PC-3 (cell line): ENCODE data around the gene SPATS2.

Experiments
- CTCF ChIP-seq: fragments of 300-600 bp; sonication (generic); conservative IDR thresholded peaks from 2 replicates; pipeline ENCODE4 v1.5.1; 2017; ENCODE audit warnings: antibody characterized with exemption, low read depth, mild to moderate bottlenecking, low read length
- EZH2 ChIP-seq: fragments of 300-600 bp; sonication (generic); IDR thresholded peaks from one replicate; pipeline ENCODE4 v1.6.1; 2017; ENCODE audit warnings: antibody characterized with exemption, mild to moderate bottlenecking, low read length; ENCODE audit not compliant: unreplicated experiment
- EZH2phosphoT487 ChIP-seq: fragments of 300-600 bp; sonication (generic); IDR thresholded peaks from 2 replicates; pipeline ENCODE4 v1.6.1; 2018; ENCODE audit warnings: mild to moderate bottlenecking, antibody characterized with exemption, low read length, borderline replicate concordance

- TF ChIP-seq CTCF (no peak), EZH2 (no peak), EZH2phosphoT487 (no peak)
Measured at GRCh38 chr12:49519574-49519936, 152.3 kb downstream of the SPATS2 start.
